Cardiac muscle cell (in vitro differentiated cells and primary cell): Measurements from ENCODE around the gene TBC1D23. TPM values are rescaled to one million over a fixed set of nuclear protein-coding genes. Genes with fewer than 3 reads are reported as not detected.

Source experiments
- DNase-seq, 2 donors: peaks; one replicate each; pipeline versions ENCODE4 v3.0.0 to v3.0.0-alpha.2; 2010 to 2017; ENCODE audit warnings: low read depth in 1 of 2, low spot score in 1 of 2
- H3K27ac ChIP-seq: fragments of 200-600 bp; sonication (generic); 2 replicates; pipeline ENCODE4 v1.5.1; 2016
- H3K27me3 ChIP-seq: fragments of 200-600 bp; sonication (generic); 2 replicates; pipeline ENCODE4 v1.6.0; 2016; ENCODE audit warnings: control low read depth
- H3K36me3 ChIP-seq: fragments of 200-600 bp; sonication (generic); 2 replicates; pipeline ENCODE4 v1.5.1; 2016; ENCODE audit warnings: control low read depth
- H3K4me1 ChIP-seq: fragments of 200-600 bp; sonication (generic); 2 replicates; pipeline ENCODE4 v1.8.1; 2017; ENCODE audit warnings: low read depth, mild to moderate bottlenecking, mixed run types
- H3K4me3 ChIP-seq: fragments of 200-600 bp; sonication (generic); 2 replicates; pipeline ENCODE4 v1.5.1; 2016; ENCODE audit warnings: mild to moderate bottlenecking
- H3K9me3 ChIP-seq: fragments of 200-600 bp; sonication (generic); 2 replicates; pipeline ENCODE4 v1.5.1; 2017; ENCODE audit warnings: low read depth, mild to moderate bottlenecking, control low read depth
- polyA plus RNA-seq: library from polyadenylated mRNA; unstranded; fragments of >200 nt; fragmentation: Nextera tagmentation; extraction: Ambion mirVana; gene quantifications from 2 replicates; pipeline ENCODE4 v1.2.1, GENCODE V29; 2016
- total RNA-seq: library from RNA; depleted of rRNA; stranded (reverse); fragments of >200 nt; gene quantifications from 2 replicates; pipeline ENCODE4 v1.2.3, GENCODE V29; 2016
- TF ChIP-seq, protein P1 (sequence below): IDR thresholded peaks from 2 replicates; pipeline ENCODE4 v1.5.1; 2012; ENCODE audit warnings: low read depth, mild to moderate bottlenecking, low read length

The TBC1D23 gene
- total and polyA plus RNA-seq, 2 experiments from 2014 or later: 15.3 to 19.3 TPM

- Histone ChIP-seq H3K27ac (no peak overlapping the region), H3K4me1 (no peaks in the 10 kb centered on the region), H3K9me3 (no peaks in the 10 kb centered on the region), H3K27me3 (no peaks in the 10 kb centered on the region), H3K4me3 (no peak overlapping the region), H3K36me3 (peaks cover 69% of the 10 kb centered on the region)
- TF ChIP-seq, protein P1, sequence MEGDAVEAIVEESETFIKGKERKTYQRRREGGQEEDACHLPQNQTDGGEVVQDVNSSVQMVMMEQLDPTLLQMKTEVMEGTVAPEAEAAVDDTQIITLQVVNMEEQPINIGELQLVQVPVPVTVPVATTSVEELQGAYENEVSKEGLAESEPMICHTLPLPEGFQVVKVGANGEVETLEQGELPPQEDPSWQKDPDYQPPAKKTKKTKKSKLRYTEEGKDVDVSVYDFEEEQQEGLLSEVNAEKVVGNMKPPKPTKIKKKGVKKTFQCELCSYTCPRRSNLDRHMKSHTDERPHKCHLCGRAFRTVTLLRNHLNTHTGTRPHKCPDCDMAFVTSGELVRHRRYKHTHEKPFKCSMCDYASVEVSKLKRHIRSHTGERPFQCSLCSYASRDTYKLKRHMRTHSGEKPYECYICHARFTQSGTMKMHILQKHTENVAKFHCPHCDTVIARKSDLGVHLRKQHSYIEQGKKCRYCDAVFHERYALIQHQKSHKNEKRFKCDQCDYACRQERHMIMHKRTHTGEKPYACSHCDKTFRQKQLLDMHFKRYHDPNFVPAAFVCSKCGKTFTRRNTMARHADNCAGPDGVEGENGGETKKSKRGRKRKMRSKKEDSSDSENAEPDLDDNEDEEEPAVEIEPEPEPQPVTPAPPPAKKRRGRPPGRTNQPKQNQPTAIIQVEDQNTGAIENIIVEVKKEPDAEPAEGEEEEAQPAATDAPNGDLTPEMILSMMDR: no peak
- DNase-seq: no peak
Observed at GRCh38 chr3:100366424-100366823, 105.6 kb downstream of the TBC1D23 start.

- Histone ChIP-seq H3K4me3 (no peak overlapping the region), H3K36me3 (peaks cover 75% of the 10 kb centered on the region), H3K4me1 (no peaks in the 10 kb centered on the region), H3K27ac (no peak overlapping the region), H3K9me3 (no peaks in the 10 kb centered on the region), H3K27me3 (no peaks in the 10 kb centered on the region)
- peak in 1 of 2 donors; percentile 16 for DNase-seq
- TF ChIP-seq, protein P1: no peak
Observed at GRCh38 chr3:100368441-100368840, 107.6 kb downstream of the TBC1D23 start.

- TF ChIP-seq, protein P1: no peak
- no peak overlapping the region for H3K4me3 ChIP-seq
- no peak overlapping the region for H3K27ac ChIP-seq
- no peak for DNase-seq
- no peaks in the 10 kb centered on the region for H3K27me3 ChIP-seq
- H3K9me3 ChIP-seq: no peaks in the 10 kb centered on the region
- no peaks in the 10 kb centered on the region for H3K4me1 ChIP-seq
- peaks cover 61% of the 10 kb centered on the region for H3K36me3 ChIP-seq
Observed at GRCh38 chr3:100370756-100371155, 110.0 kb downstream of the TBC1D23 start.

- Histone ChIP-seq H3K36me3 (peaks cover 53% of the 10 kb centered on the region), H3K27ac (no peak overlapping the region), H3K4me3 (no peak overlapping the region), H3K27me3 (no peaks in the 10 kb centered on the region), H3K4me1 (no peaks in the 10 kb centered on the region), H3K9me3 (no peaks in the 10 kb centered on the region)
- TF ChIP-seq, protein P1: no peak
- DNase-seq: no peak
Observed at GRCh38 chr3:100374521-100374920, 113.7 kb downstream of the TBC1D23 start.

Other genes with a start within 250 kb of the TBC1D23 start
- gene FILIP1L, start 146.5 kb upstream of the TBC1D23 start, total RNA-seq: 0.28 and 0.45 TPM in 2 replicates
- gene FILIP1L, start 146.5 kb upstream of the TBC1D23 start, polyA plus RNA-seq: 0.75 and 0.82 TPM in 2 replicates
- gene NIT2, start 73.8 kb downstream of the TBC1D23 start, total RNA-seq: 35.4 and 38.6 TPM in 2 replicates
- 67.4 and 97.9 TPM in 2 replicates for gene NIT2, start 73.8 kb downstream of the TBC1D23 start, polyA plus RNA-seq
- gene TOMM70, start 140.1 kb downstream of the TBC1D23 start, total RNA-seq: 43.5 and 46.5 TPM in 2 replicates
- 34.3 and 45.1 TPM in 2 replicates for gene TOMM70, start 140.1 kb downstream of the TBC1D23 start, polyA plus RNA-seq
- 22.7 and 23.1 TPM in 2 replicates for gene LNP1, start 140.5 kb downstream of the TBC1D23 start, total RNA-seq
- gene LNP1, start 140.5 kb downstream of the TBC1D23 start, polyA plus RNA-seq: 18.3 and 20.8 TPM in 2 replicates
- gene TMEM45A, start 231.6 kb downstream of the TBC1D23 start, total RNA-seq: 37.6 and 58.0 TPM in 2 replicates
- gene TMEM45A, start 231.6 kb downstream of the TBC1D23 start, polyA plus RNA-seq: 90.4 and 96.3 TPM in 2 replicates